ENCODE data around the gene ARNT2. TPM values are rescaled to one million over a fixed set of nuclear protein-coding genes. Genes with fewer than 3 reads are reported as not detected.

ARNT2 gene
- total RNA-seq, 2 experiments from 2014 or later, result not detected

DNA sequence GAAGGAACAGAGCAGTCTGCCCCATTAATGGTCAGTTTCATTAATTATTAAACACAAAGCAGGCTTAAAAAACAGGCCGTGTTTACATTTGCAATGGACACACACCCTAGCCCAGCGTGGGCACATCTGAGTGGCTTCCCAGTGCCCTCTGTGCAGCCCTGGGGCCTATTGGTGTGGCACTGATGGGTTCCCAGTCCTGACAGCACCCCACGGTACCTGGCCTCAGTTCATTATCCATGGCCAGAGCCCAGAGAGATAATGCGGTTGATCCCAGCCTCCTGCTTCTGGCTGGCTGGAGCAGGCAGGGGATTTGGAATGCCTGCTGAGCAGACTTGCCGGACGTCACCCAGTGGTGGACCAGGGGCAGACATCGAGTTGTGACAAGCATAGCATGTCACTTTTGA, 180.4 kb downstream of the ARNT2 start:
- CTCF ChIA-PET (ENCODE audit: unreplicated experiment), result no interaction called here

DNA sequence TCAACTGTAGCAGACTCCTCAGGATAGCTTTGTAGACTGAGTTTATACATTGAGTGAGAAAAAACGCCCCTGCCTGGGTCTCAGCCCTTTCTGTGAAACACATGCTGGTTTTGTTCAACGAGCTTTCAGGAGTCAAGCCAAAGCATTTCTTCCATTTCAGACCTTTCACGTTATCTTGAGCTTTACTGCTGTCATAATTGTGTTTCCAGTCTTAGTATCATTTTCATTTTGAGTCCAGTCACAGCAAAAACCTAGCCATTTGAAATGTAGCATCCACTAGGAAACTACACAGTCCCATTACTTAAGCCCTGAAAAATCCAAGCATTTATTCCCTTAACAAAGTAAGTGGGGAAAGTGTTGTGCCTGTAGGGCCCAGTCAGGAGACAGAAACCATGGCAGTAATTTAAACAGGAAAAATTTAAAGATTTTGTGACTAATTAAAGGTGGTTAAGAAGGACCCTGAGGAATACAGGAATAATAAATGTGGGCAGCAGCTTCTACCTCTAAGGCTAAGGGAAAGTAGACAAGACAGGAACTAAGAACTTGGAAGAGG, 180.9 kb downstream of the ARNT2 start:
- BruUV-seq (replicated peaks), result no TSS peak
- Histone ChIP-seq H4K20me1 (ENCODE audit: insufficient read depth, low read length) (no peaks in the 10 kb centered on the region), H3K79me2 (ENCODE audit: insufficient read depth, low read depth, low read length) (no peaks in the 10 kb centered on the region), H3K9me2 (ENCODE audit: insufficient read depth, low read length) (no peaks in the 10 kb centered on the region), H3K4me3 (ENCODE audit: low read depth, low read length, poor library complexity, severe bottlenecking) (no peak overlapping the region), H3K4me1 (ENCODE audit: insufficient read depth, low read length, poor library complexity, severe bottlenecking) (no peaks in the 10 kb centered on the region), H3K36me3 (ENCODE audit: insufficient read depth, low read length) (no peaks in the 10 kb centered on the region), H3K27ac (ENCODE audit: low read depth, low read length, poor library complexity, severe bottlenecking) (no peak overlapping the region), H3K9me3 (ENCODE audit: low read length) (no peaks in the 10 kb centered on the region), H3K4me2 (ENCODE audit: low read length) (no peak overlapping the region), H2AFZ (ENCODE audit: low read length) (no peak overlapping the region)
- DNase-seq (ENCODE audit: low spot score), result no peak
- intact Hi-C loops (cut with micrococcal nuclease; ENCODE audit: unreplicated experiment), result no loop called here
- CTCF ChIA-PET (ENCODE audit: unreplicated experiment), result no interaction called here
- POLR2A ChIA-PET, result no interaction called here
- TF ChIP-seq, protein P1, sequence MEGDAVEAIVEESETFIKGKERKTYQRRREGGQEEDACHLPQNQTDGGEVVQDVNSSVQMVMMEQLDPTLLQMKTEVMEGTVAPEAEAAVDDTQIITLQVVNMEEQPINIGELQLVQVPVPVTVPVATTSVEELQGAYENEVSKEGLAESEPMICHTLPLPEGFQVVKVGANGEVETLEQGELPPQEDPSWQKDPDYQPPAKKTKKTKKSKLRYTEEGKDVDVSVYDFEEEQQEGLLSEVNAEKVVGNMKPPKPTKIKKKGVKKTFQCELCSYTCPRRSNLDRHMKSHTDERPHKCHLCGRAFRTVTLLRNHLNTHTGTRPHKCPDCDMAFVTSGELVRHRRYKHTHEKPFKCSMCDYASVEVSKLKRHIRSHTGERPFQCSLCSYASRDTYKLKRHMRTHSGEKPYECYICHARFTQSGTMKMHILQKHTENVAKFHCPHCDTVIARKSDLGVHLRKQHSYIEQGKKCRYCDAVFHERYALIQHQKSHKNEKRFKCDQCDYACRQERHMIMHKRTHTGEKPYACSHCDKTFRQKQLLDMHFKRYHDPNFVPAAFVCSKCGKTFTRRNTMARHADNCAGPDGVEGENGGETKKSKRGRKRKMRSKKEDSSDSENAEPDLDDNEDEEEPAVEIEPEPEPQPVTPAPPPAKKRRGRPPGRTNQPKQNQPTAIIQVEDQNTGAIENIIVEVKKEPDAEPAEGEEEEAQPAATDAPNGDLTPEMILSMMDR (conservative IDR thresholded peaks at IDR 0.05; ENCODE audit: low read length), result no peak
- no peak for TF ChIP-seq EZH2phosphoT487 (IDR thresholded peaks at IDR 0.05; ENCODE audit: borderline replicate concordance, low read depth, low read length)

More for the DNA sequence above, 180.4 kb downstream of the ARNT2 start:
- no TSS peak for BruUV-seq (replicated peaks)
- Histone ChIP-seq H3K9me2 (ENCODE audit: insufficient read depth, low read length) (no peaks in the 10 kb centered on the region), H3K4me1 (ENCODE audit: insufficient read depth, low read length, poor library complexity, severe bottlenecking) (no peaks in the 10 kb centered on the region), H3K79me2 (ENCODE audit: insufficient read depth, low read depth, low read length) (no peaks in the 10 kb centered on the region), H3K4me3 (ENCODE audit: low read depth, low read length, poor library complexity, severe bottlenecking) (no peak overlapping the region), H3K4me2 (ENCODE audit: low read length) (no peak overlapping the region), H3K9me3 (ENCODE audit: low read length) (no peaks in the 10 kb centered on the region), H2AFZ (ENCODE audit: low read length) (no peak overlapping the region), H3K36me3 (ENCODE audit: insufficient read depth, low read length) (no peaks in the 10 kb centered on the region), H4K20me1 (ENCODE audit: insufficient read depth, low read length) (no peaks in the 10 kb centered on the region), H3K27ac (ENCODE audit: low read depth, low read length, poor library complexity, severe bottlenecking) (no peak overlapping the region)
- DNase-seq (ENCODE audit: low spot score), result no peak
- POLR2A ChIA-PET, result no interaction called here
- intact Hi-C loops (cut with micrococcal nuclease; ENCODE audit: unreplicated experiment), result no loop called here
- TF ChIP-seq, protein P1 (conservative IDR thresholded peaks at IDR 0.05; ENCODE audit: low read length), result no peak
- no peak for TF ChIP-seq EZH2phosphoT487 (IDR thresholded peaks at IDR 0.05; ENCODE audit: borderline replicate concordance, low read depth, low read length)

DNA sequence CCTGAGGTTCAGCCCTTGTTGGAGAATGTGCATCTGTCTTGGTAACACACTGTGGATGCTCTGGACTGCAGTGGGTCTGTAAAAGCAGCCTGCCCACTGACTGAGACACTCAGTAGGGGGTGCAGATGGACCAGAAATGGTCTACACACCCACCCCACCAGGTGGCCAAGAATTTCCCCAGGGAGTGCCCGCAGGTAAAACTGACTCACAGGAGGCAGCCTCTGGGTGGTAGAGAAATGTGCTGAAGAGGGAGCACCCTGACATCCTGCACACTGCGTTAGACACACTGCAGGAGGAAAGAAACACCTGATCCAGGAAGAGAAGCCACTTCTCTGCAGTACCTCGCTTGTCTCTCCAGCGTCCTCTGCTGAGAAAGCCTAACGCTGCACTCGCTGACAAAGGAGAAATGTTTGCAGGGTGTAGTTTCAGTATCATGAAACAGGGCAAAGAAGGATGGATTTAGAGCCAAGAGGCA, 181.4 kb downstream of the ARNT2 start:
- Histone ChIP-seq H2AFZ (ENCODE audit: low read length) (no peak overlapping the region), H3K9me2 (ENCODE audit: insufficient read depth, low read length) (no peaks in the 10 kb centered on the region), H3K27ac (ENCODE audit: low read depth, low read length, poor library complexity, severe bottlenecking) (no peak overlapping the region), H3K9me3 (ENCODE audit: low read length) (no peaks in the 10 kb centered on the region), H3K4me1 (ENCODE audit: insufficient read depth, low read length, poor library complexity, severe bottlenecking) (no peaks in the 10 kb centered on the region), H4K20me1 (ENCODE audit: insufficient read depth, low read length) (no peaks in the 10 kb centered on the region), H3K4me3 (ENCODE audit: low read depth, low read length, poor library complexity, severe bottlenecking) (no peak overlapping the region), H3K4me2 (ENCODE audit: low read length) (no peak overlapping the region), H3K36me3 (ENCODE audit: insufficient read depth, low read length) (no peaks in the 10 kb centered on the region), H3K79me2 (ENCODE audit: insufficient read depth, low read depth, low read length) (no peaks in the 10 kb centered on the region)
- DNase-seq (ENCODE audit: low spot score), result no peak
- no peak for TF ChIP-seq EZH2phosphoT487 (IDR thresholded peaks at IDR 0.05; ENCODE audit: borderline replicate concordance, low read depth, low read length)
- TF ChIP-seq, protein P1 (conservative IDR thresholded peaks at IDR 0.05; ENCODE audit: low read length), result 0 out of 2 replicates have a peak, but pooled peaks have one; percentile 25
- intact Hi-C loops (cut with micrococcal nuclease; ENCODE audit: unreplicated experiment), result no loop called here
- no TSS peak for BruUV-seq (replicated peaks)
- ChIA-PET POLR2A (no interaction called here), CTCF (ENCODE audit: unreplicated experiment) (no interaction called here)

All from OCI-LY7 (cell line).